Suppressor macrophage treated with lipopolysaccharide for 1 hour (primary cell): ENCODE data around the gene EMC6.
A peak's percentile ranks its signal among the peaks of the same experiment; 100 is the strongest.

ENCODE experiments used
- DNase-seq, 3 donors: peaks; one replicate each; pipeline ENCODE4 v3.0.0-alpha.2; 2020 to 2022

The EMC6 gene

GRCh38 chr17:3712811-3713463 is 44.3 kb downstream of the EMC6 start:
- DNase-seq: no peak

- DNase-seq: no peak
These were observed 46.7 kb downstream of the EMC6 start for GRCh38 chr17:3715296-3715695.

- DNase-seq: peak; percentile 42 to 47 (median 44)
These were observed 49.6 kb downstream of the EMC6 start for GRCh38 chr17:3718201-3718600.

- DNase-seq: no peak
These were observed 50.7 kb downstream of the EMC6 start for GRCh38 chr17:3719265-3719664.
